Body of pancreas (tissue), 4 donors: ENCODE data around the gene PLK5. TPM values are rescaled to one million over a fixed set of nuclear protein-coding genes. Genes with fewer than 3 reads are reported as not detected.

Source experiments
- ATAC-seq: fragments of 150-250 bp; one replicate; pipeline ENCODE4 v1.9.1; 2016
- DNase-seq, 4 donors: peaks; one replicate each; pipeline ENCODE4 v3.0.0-alpha.2; 2019
- H3K27ac ChIP-seq, 4 donors: fragments of 200-600 bp; sonication (generic); 1 replicate in 3 of 4; 2 replicates in 1 of 4; pipeline versions ENCODE4 v1.5.1 to v1.6.1; 2016 to 2019; ENCODE audit warnings: mild to moderate bottlenecking in 1 of 4, mixed read lengths in 1 of 4, moderate library complexity in 1 of 4
- H3K27me3 ChIP-seq, 2 donors: fragments of 200-600 bp; sonication (generic); one replicate each; pipeline ENCODE4 v1.6.0; 2016; ENCODE audit warnings: mild to moderate bottlenecking in 1 of 2
- H3K36me3 ChIP-seq, 2 donors: fragments of 200-600 bp; sonication (generic); replicated peaks in 1 of 2; 2 replicates each; pipeline ENCODE4 v1.5.1; 2016; ENCODE audit warnings: low read depth in 2 of 2; ENCODE audit not compliant: insufficient read depth in 1 of 2
- H3K4me1 ChIP-seq: fragments of 200-600 bp; sonication (generic); one replicate; pipeline ENCODE4 v1.6.0; 2016
- H3K4me3 ChIP-seq, 2 donors: fragments of 200-600 bp; sonication (generic); 1 replicate in 1 of 2; 2 replicates in 1 of 2; pipeline ENCODE4 v1.5.1; 2016 to 2019
- H3K9me3 ChIP-seq, 3 donors: fragments of 200-600 bp; sonication (generic); 1 replicate in 2 of 3; 2 replicates in 1 of 3; pipeline ENCODE4 v1.5.1; 2016
- CTCF ChIP-seq, 7 experiments: fragments of 450-650 bp in 4 of 7; fragments of 200-600 bp in 3 of 7; sonication (generic) in 3 of 7; IDR thresholded peaks; one replicate each; pipeline ENCODE4 v1.5.1; 2016 to 2019; ENCODE audit warnings: antibody characterized with exemption in 7 of 7
- POLR2A ChIP-seq, 3 donors: fragments of 450-650 bp; IDR thresholded peaks; one replicate each; pipeline ENCODE4 v1.6.1; 2016; ENCODE audit warnings: antibody characterized with exemption in 3 of 3, mild to moderate bottlenecking in 2 of 3
- WGBS, 2 donors: methylation state at CpG; one replicate each; pipeline ENCODE4 v1.1.5; 2017; 5-methylcytosine and 5-hydroxymethylcytosine counted together
- intact Hi-C: fragments of 100-400 bp; cut with DNase I; formaldehyde crosslinking; loops from one replicate; pipeline ENCODE4 v1.15.1; 2023
- total RNA-seq, 2 donors: library from RNA; depleted of rRNA; stranded (reverse); fragments of >200 nt; gene quantifications; one replicate each; pipeline ENCODE4 v1.1.0, GENCODE V29; 2016

Gene PLK5
- total RNA-seq, 2 donors from 2014 or later = not detected

DNA sequence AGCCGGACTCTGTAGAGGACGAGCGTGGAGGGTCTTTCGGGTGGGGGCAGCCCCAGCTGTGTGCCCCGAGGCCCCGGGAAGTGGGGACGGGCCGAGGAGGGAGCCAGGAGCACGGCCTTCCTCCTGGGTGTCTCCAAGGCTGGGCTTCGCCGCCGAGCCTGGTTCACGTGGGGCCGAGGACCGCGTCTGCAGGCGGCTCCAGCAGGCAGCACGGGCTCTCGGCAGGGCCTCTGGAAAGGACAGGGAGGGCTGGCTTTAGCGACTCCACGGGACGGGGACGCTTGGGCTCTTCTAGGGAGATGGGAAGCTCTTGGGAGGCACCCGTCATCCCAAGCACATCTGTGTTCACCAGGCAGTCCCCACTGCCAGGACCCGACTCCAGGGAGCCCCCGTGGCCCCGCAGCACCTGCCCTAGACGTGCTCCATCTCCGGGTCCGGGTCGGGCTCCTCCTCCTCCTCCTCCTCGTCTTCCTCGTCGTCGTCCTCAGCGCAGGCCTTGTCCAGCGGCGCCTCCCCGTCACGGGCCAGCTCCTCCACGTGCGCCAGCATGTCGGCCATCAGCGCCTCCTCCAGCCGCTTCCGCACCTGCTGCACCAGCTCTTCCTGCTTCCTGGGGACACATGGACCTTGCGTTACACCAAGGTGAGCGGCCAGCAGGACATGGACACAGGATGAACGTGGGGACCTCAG, 54.2 kb downstream of the PLK5 start:
- Histone ChIP-seq H3K27me3 (no peaks in the 10 kb centered on the region), H3K36me3 (peaks cover 8 to 10% of the 10 kb centered on the region in 2 donors), H3K4me1 (no peaks in the 10 kb centered on the region), H3K9me3 (no peaks in the 10 kb centered on the region), H3K27ac (no peak overlapping the region), H3K4me3 (no peak overlapping the region)
- TF ChIP-seq CTCF (IDR thresholded peaks at IDR 0.05) (no peak), POLR2A (IDR thresholded peaks at IDR 0.05) (no peak)
- no peak for ATAC-seq
- no peak for DNase-seq
- intact Hi-C loops = no loop called here
- WGBS, 2 donors = 91 to 96% methylated on average over 27 to 46 of the region's 49 CpGs

GRCh38 chr19:1579222-1579621, 55.3 kb downstream of the PLK5 start:
- WGBS, 2 donors = 95 to 96% methylated on average over 20 of the region's 20 CpGs
- no peak overlapping the region for H3K4me3 ChIP-seq

DNA sequence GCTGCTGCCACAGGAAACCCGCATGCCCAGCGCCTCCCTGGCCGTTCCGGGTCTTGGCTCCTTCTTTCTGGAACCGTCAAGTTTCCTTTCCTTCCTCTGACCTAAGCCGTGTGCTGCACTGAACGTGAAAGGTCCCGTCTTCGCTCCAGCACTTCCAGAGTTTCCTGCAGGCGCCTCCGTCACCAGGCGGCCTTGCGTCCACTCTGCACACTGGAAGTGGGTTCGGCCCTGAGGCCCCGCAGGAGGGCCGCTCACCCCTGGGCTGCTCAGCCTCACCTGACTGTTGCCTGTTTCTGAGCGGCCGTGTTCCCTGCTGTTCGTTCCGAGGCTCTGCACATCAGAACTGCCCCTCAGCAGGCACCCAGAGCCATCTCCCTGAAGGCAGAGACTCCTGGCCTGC, 56.5 kb downstream of the PLK5 start:
- intact Hi-C loops = no loop called here
- H3K36me3 ChIP-seq = peaks cover 8 to 12% of the 10 kb centered on the region in 2 donors

More at GRCh38 chr19:1579222-1579621, 55.3 kb downstream of the PLK5 start:
- DNase-seq (no peak), ATAC-seq (no peak)
- no peak overlapping the region for H3K27ac ChIP-seq
- no peaks in the 10 kb centered on the region for H3K27me3 ChIP-seq
- intact Hi-C loops = no loop called here
- TF ChIP-seq CTCF (IDR thresholded peaks at IDR 0.05) = no peak
- TF ChIP-seq POLR2A (IDR thresholded peaks at IDR 0.05) = no peak
- H3K36me3 ChIP-seq = peaks cover 8 to 12% of the 10 kb centered on the region in 2 donors
- no peaks in the 10 kb centered on the region for H3K9me3 ChIP-seq
- no peaks in the 10 kb centered on the region for H3K4me1 ChIP-seq

DNA sequence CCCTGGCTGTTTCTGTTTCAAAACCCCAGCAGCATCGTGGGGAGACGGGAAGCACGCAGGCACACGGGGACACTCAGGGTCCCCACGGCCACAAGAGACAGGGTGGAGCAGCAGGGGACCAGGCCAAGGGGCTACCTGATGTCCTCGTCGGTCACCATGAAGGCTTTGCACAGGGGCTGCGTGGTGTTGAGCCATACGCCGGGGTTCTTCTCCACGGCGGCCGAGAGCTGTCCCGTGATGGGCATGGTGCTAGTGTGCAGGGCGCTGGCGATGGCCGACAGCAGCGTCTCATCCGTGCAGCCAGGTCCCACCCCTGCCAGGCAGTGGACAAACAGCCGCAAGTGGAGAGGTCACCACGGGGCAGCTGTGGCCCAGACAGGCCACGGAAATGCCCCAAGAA, 57.1 kb downstream of the PLK5 start:
- Histone ChIP-seq H3K27me3 (no peaks in the 10 kb centered on the region), H3K4me1 (no peaks in the 10 kb centered on the region), H3K27ac (no peak overlapping the region), H3K4me3 (no peak overlapping the region), H3K36me3 (peaks cover 8 to 12% of the 10 kb centered on the region in 2 donors), H3K9me3 (no peaks in the 10 kb centered on the region)
- intact Hi-C loops = no loop called here
- TF ChIP-seq POLR2A (IDR thresholded peaks at IDR 0.05) (no peak), CTCF (IDR thresholded peaks at IDR 0.05) (no peak)
- no peak for DNase-seq
- ATAC-seq = no peak
- WGBS, 2 donors = 93 to 94% methylated on average over 13 to 22 of the region's 22 CpGs

More for the DNA sequence above, 56.5 kb downstream of the PLK5 start:
- WGBS, 2 donors = 88 to 94% methylated on average over 13 to 19 of the region's 20 CpGs
- DNase-seq (no peak), ATAC-seq (no peak)
- Histone ChIP-seq H3K27ac (no peak overlapping the region), H3K4me3 (no peak overlapping the region), H3K4me1 (no peaks in the 10 kb centered on the region), H3K27me3 (no peaks in the 10 kb centered on the region), H3K9me3 (no peaks in the 10 kb centered on the region)
- TF ChIP-seq CTCF (IDR thresholded peaks at IDR 0.05) (no peak), POLR2A (IDR thresholded peaks at IDR 0.05) (no peak)

GRCh38 chr19:1582201-1582600, 58.3 kb downstream of the PLK5 start:
- H3K4me3 ChIP-seq = no peak overlapping the region
- H3K4me1 ChIP-seq = no peaks in the 10 kb centered on the region
- WGBS, 2 donors = 73% methylated on average over 9 of the region's 9 CpGs; no CpG with 5 or more reads in 1 of the 2 donors
- no peaks in the 10 kb centered on the region for H3K9me3 ChIP-seq
- H3K27ac ChIP-seq = no peak overlapping the region
- H3K36me3 ChIP-seq = peaks cover 8 to 12% of the 10 kb centered on the region in 2 donors
- no peak for ATAC-seq
- no peak for TF ChIP-seq POLR2A (IDR thresholded peaks at IDR 0.05)
- no peak for TF ChIP-seq CTCF (IDR thresholded peaks at IDR 0.05)
- no peak for DNase-seq
- intact Hi-C loops = no loop called here
- no peaks in the 10 kb centered on the region for H3K27me3 ChIP-seq
